GM12878 (cell line): Measurements from ENCODE around the gene AMBN.

Experiments
- ATF7 ChIP-seq: fragments of 450-650 bp; IDR thresholded peaks from 2 replicates; pipeline ENCODE4 v1.6.1; 2016; ENCODE audit warnings: low read depth, mild to moderate bottlenecking
- EZH2 ChIP-seq: IDR thresholded peaks from 2 replicates; pipeline ENCODE4 v1.6.1; 2012; ENCODE audit warnings: low read depth, mild to moderate bottlenecking, control low read depth, inconsistent platforms, low read length, borderline replicate concordance; ENCODE audit not compliant: control insufficient read depth
- HDAC6 ChIP-seq: fragments of 200-600 bp; sonication (generic); IDR thresholded peaks from one replicate; pipeline ENCODE4 v1.8.0; 2017; ENCODE audit warnings: antibody characterized with exemption; ENCODE audit not compliant: unreplicated experiment
- HDGF ChIP-seq: fragments of 450-650 bp; IDR thresholded peaks from 2 replicates; pipeline ENCODE4 v1.6.1; 2016; ENCODE audit warnings: antibody characterized with exemption
- TAF1 ChIP-seq: IDR thresholded peaks from 2 replicates; pipeline ENCODE4 v1.6.1; 2011; ENCODE audit warnings: mild to moderate bottlenecking, low read depth, low read length, borderline replicate concordance
- TF ChIP-seq, protein P1 (sequence below), 3 experiments: IDR thresholded peaks in 2 of 3; conservative IDR thresholded peaks in 1 of 3; 2 replicates each; pipeline ENCODE4 v1.5.1; 2011; ENCODE audit warnings: low read depth in 3 of 3, low read length in 3 of 3, mild to moderate bottlenecking in 3 of 3, control low read depth in 2 of 3, moderate library complexity in 2 of 3, inconsistent platforms in 1 of 3, mixed read lengths in 1 of 3; ENCODE audit not compliant: control insufficient read depth in 2 of 3, insufficient read depth in 1 of 3; ENCODE audit errors: extremely low read depth in 1 of 3
- TF ChIP-seq, protein P2 (sequence below): IDR thresholded peaks from 2 replicates; pipeline ENCODE4 v1.6.1; 2011; ENCODE audit warnings: low read depth, low read length, improper control_type of control experiment, borderline replicate concordance
- TF ChIP-seq, protein P3 (sequence below): IDR thresholded peaks from 2 replicates; pipeline ENCODE4 v1.6.1; 2012; ENCODE audit warnings: improper control_type of control experiment, low read depth, low read length; ENCODE audit not compliant: insufficient replicate concordance
- TF ChIP-seq, protein P4 (sequence below): fragments of 450-650 bp; IDR thresholded peaks from 2 replicates; pipeline ENCODE4 v1.6.1; 2017; ENCODE audit warnings: antibody characterized with exemption, mild to moderate bottlenecking, moderate library complexity
- TF ChIP-seq, protein P5 (sequence below): fragments of 450-650 bp; IDR thresholded peaks from 2 replicates; pipeline ENCODE4 v1.6.1; 2018; ENCODE audit warnings: mild to moderate bottlenecking, low read depth, moderate library complexity; ENCODE audit not compliant: partially characterized antibody
- TF ChIP-seq, protein P6 (sequence below): IDR thresholded peaks from 2 replicates; pipeline ENCODE4 v1.6.1; 2011; ENCODE audit warnings: low read depth, mild to moderate bottlenecking, low read length, moderate library complexity, borderline replicate concordance; ENCODE audit errors: extremely low read depth
- TF ChIP-seq, protein P7 (sequence below): IDR thresholded peaks from 2 replicates; pipeline ENCODE4 v1.6.1; 2011; ENCODE audit warnings: mild to moderate bottlenecking, low read depth, low read length, moderate library complexity; ENCODE audit not compliant: insufficient replicate concordance

DNA sequence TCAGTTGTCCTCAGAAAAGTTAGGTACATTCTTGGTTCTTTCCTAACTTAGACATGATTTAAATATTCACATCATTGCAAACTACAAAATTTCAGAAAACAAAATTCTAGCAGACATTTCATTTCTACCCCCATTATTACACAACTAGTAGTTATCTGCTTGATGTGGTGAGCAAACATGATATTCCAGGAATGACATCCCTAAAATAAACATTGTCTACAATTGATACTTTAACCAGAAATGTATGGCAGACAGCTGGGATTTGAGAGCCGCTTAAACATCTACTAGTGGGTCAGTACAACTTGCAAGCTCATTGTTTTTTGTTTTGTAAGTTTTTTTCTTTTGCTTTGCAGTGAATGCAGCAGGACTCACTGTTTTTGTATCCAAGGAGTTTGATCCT is 32.1 kb upstream of the AMBN start:
- TF ChIP-seq, protein P1, sequence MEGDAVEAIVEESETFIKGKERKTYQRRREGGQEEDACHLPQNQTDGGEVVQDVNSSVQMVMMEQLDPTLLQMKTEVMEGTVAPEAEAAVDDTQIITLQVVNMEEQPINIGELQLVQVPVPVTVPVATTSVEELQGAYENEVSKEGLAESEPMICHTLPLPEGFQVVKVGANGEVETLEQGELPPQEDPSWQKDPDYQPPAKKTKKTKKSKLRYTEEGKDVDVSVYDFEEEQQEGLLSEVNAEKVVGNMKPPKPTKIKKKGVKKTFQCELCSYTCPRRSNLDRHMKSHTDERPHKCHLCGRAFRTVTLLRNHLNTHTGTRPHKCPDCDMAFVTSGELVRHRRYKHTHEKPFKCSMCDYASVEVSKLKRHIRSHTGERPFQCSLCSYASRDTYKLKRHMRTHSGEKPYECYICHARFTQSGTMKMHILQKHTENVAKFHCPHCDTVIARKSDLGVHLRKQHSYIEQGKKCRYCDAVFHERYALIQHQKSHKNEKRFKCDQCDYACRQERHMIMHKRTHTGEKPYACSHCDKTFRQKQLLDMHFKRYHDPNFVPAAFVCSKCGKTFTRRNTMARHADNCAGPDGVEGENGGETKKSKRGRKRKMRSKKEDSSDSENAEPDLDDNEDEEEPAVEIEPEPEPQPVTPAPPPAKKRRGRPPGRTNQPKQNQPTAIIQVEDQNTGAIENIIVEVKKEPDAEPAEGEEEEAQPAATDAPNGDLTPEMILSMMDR (IDR thresholded peaks at IDR 0.05 in 2 of 3, conservative IDR thresholded peaks at IDR 0.05 in 1 of 3; ENCODE audit: control insufficient read depth in 2 of 3, extremely low read depth in 1 of 3, insufficient read depth in 1 of 3, low read depth in 3 of 3, low read length in 3 of 3): no peak
- TF ChIP-seq, protein P2, sequence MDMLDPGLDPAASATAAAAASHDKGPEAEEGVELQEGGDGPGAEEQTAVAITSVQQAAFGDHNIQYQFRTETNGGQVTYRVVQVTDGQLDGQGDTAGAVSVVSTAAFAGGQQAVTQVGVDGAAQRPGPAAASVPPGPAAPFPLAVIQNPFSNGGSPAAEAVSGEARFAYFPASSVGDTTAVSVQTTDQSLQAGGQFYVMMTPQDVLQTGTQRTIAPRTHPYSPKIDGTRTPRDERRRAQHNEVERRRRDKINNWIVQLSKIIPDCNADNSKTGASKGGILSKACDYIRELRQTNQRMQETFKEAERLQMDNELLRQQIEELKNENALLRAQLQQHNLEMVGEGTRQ: no peak
- no peak for TF ChIP-seq EZH2
- TF ChIP-seq, protein P3, sequence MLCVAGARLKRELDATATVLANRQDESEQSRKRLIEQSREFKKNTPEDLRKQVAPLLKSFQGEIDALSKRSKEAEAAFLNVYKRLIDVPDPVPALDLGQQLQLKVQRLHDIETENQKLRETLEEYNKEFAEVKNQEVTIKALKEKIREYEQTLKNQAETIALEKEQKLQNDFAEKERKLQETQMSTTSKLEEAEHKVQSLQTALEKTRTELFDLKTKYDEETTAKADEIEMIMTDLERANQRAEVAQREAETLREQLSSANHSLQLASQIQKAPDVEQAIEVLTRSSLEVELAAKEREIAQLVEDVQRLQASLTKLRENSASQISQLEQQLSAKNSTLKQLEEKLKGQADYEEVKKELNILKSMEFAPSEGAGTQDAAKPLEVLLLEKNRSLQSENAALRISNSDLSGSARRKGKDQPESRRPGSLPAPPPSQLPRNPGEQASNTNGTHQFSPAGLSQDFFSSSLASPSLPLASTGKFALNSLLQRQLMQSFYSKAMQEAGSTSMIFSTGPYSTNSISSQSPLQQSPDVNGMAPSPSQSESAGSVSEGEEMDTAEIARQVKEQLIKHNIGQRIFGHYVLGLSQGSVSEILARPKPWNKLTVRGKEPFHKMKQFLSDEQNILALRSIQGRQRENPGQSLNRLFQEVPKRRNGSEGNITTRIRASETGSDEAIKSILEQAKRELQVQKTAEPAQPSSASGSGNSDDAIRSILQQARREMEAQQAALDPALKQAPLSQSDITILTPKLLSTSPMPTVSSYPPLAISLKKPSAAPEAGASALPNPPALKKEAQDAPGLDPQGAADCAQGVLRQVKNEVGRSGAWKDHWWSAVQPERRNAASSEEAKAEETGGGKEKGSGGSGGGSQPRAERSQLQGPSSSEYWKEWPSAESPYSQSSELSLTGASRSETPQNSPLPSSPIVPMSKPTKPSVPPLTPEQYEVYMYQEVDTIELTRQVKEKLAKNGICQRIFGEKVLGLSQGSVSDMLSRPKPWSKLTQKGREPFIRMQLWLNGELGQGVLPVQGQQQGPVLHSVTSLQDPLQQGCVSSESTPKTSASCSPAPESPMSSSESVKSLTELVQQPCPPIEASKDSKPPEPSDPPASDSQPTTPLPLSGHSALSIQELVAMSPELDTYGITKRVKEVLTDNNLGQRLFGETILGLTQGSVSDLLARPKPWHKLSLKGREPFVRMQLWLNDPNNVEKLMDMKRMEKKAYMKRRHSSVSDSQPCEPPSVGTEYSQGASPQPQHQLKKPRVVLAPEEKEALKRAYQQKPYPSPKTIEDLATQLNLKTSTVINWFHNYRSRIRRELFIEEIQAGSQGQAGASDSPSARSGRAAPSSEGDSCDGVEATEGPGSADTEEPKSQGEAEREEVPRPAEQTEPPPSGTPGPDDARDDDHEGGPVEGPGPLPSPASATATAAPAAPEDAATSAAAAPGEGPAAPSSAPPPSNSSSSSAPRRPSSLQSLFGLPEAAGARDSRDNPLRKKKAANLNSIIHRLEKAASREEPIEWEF: no peak
- no peak for TF ChIP-seq HDAC6
- TF ChIP-seq, protein P4, sequence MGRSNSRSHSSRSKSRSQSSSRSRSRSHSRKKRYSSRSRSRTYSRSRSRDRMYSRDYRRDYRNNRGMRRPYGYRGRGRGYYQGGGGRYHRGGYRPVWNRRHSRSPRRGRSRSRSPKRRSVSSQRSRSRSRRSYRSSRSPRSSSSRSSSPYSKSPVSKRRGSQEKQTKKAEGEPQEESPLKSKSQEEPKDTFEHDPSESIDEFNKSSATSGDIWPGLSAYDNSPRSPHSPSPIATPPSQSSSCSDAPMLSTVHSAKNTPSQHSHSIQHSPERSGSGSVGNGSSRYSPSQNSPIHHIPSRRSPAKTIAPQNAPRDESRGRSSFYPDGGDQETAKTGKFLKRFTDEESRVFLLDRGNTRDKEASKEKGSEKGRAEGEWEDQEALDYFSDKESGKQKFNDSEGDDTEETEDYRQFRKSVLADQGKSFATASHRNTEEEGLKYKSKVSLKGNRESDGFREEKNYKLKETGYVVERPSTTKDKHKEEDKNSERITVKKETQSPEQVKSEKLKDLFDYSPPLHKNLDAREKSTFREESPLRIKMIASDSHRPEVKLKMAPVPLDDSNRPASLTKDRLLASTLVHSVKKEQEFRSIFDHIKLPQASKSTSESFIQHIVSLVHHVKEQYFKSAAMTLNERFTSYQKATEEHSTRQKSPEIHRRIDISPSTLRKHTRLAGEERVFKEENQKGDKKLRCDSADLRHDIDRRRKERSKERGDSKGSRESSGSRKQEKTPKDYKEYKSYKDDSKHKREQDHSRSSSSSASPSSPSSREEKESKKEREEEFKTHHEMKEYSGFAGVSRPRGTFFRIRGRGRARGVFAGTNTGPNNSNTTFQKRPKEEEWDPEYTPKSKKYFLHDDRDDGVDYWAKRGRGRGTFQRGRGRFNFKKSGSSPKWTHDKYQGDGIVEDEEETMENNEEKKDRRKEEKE: no peak
- no peak for TF ChIP-seq ATF7
- TF ChIP-seq, protein P5, sequence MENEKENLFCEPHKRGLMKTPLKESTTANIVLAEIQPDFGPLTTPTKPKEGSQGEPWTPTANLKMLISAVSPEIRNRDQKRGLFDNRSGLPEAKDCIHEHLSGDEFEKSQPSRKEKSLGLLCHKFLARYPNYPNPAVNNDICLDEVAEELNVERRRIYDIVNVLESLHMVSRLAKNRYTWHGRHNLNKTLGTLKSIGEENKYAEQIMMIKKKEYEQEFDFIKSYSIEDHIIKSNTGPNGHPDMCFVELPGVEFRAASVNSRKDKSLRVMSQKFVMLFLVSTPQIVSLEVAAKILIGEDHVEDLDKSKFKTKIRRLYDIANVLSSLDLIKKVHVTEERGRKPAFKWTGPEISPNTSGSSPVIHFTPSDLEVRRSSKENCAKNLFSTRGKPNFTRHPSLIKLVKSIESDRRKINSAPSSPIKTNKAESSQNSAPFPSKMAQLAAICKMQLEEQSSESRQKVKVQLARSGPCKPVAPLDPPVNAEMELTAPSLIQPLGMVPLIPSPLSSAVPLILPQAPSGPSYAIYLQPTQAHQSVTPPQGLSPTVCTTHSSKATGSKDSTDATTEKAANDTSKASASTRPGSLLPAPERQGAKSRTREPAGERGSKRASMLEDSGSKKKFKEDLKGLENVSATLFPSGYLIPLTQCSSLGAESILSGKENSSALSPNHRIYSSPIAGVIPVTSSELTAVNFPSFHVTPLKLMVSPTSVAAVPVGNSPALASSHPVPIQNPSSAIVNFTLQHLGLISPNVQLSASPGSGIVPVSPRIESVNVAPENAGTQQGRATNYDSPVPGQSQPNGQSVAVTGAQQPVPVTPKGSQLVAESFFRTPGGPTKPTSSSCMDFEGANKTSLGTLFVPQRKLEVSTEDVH: no peak
- no peak for TF ChIP-seq HDGF
- TF ChIP-seq, protein P6, sequence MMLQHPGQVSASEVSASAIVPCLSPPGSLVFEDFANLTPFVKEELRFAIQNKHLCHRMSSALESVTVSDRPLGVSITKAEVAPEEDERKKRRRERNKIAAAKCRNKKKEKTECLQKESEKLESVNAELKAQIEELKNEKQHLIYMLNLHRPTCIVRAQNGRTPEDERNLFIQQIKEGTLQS: no peak
- TF ChIP-seq TAF1: no peak
- TF ChIP-seq, protein P7, sequence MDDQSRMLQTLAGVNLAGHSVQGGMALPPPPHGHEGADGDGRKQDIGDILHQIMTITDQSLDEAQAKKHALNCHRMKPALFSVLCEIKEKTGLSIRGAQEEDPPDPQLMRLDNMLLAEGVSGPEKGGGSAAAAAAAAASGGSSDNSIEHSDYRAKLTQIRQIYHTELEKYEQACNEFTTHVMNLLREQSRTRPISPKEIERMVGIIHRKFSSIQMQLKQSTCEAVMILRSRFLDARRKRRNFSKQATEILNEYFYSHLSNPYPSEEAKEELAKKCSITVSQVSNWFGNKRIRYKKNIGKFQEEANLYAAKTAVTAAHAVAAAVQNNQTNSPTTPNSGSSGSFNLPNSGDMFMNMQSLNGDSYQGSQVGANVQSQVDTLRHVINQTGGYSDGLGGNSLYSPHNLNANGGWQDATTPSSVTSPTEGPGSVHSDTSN: no peak
